Mesenchymal stem cell (in vitro differentiated cells and primary cell): Measurements from ENCODE around the gene XRCC4.

ENCODE experiments used
- DNase-seq: peaks from one replicate; pipeline ENCODE4 v3.0.0-alpha.2; 2013
- H2AFZ ChIP-seq: one replicate; pipeline ENCODE4 v1.6.1; 2013; ENCODE audit warnings: low read depth, mild to moderate bottlenecking, control low read depth, inconsistent platforms, low read length, moderate library complexity
- H2AK5ac ChIP-seq: 2 replicates; pipeline ENCODE4 v1.6.1; 2013; ENCODE audit warnings: low read length, moderate library complexity, mild to moderate bottlenecking, inconsistent platforms; ENCODE audit not compliant: severe bottlenecking
- H2BK120ac ChIP-seq: one replicate; pipeline ENCODE4 v1.6.1; 2013; ENCODE audit warnings: low read depth, mild to moderate bottlenecking, inconsistent platforms, low read length, moderate library complexity
- H2BK12ac ChIP-seq, 2 experiments: one replicate each; pipeline ENCODE4 v1.6.1; 2013; ENCODE audit warnings: inconsistent platforms in 2 of 2, low read length in 2 of 2, mild to moderate bottlenecking in 2 of 2, moderate library complexity in 2 of 2, control low read depth in 1 of 2
- H2BK15ac ChIP-seq: one replicate; pipeline ENCODE4 v1.6.1; 2013; ENCODE audit warnings: mild to moderate bottlenecking, low read depth, inconsistent platforms; ENCODE audit not compliant: poor library complexity, severe bottlenecking
- H2BK5ac ChIP-seq: 2 replicates; pipeline ENCODE4 v1.6.1; 2013; ENCODE audit warnings: low read depth, mild to moderate bottlenecking, low read length, control low read depth, inconsistent platforms; ENCODE audit not compliant: poor library complexity, severe bottlenecking
- H3K14ac ChIP-seq, 2 experiments: one replicate each; pipeline ENCODE4 v1.6.1; 2013; ENCODE audit warnings: inconsistent platforms in 2 of 2, low read length in 2 of 2, control low read depth in 1 of 2, mild to moderate bottlenecking in 1 of 2, moderate library complexity in 1 of 2
- H3K18ac ChIP-seq, 2 experiments: one replicate each; pipeline ENCODE4 v1.6.1; 2013; ENCODE audit warnings: inconsistent platforms in 2 of 2, low read length in 2 of 2, control low read depth in 1 of 2, low read depth in 1 of 2, mild to moderate bottlenecking in 1 of 2
- H3K23ac ChIP-seq, 2 experiments: one replicate each; pipeline ENCODE4 v1.6.1; 2013; ENCODE audit warnings: inconsistent platforms in 2 of 2, low read length in 2 of 2, mild to moderate bottlenecking in 2 of 2, moderate library complexity in 2 of 2, control low read depth in 1 of 2
- H3K27ac ChIP-seq: 2 replicates; pipeline ENCODE4 v1.5.1; 2013; ENCODE audit warnings: mild to moderate bottlenecking, moderate library complexity, low read length, control low read depth, inconsistent platforms; ENCODE audit not compliant: poor library complexity, severe bottlenecking
- H3K27me3 ChIP-seq, 2 experiments: 2 replicates each; pipeline versions ENCODE4 v1.6.1 to v1.7.0; 2013; ENCODE audit warnings: low read length in 2 of 2, mild to moderate bottlenecking in 2 of 2, moderate library complexity in 2 of 2, control low read depth in 1 of 2, inconsistent platforms in 1 of 2; ENCODE audit not compliant: control insufficient read depth in 1 of 2, insufficient read depth in 1 of 2
- H3K36me3 ChIP-seq, 2 experiments: 2 replicates each; pipeline versions ENCODE4 v1.6.1 to v1.7.0; 2013; ENCODE audit warnings: low read length in 2 of 2, control low read depth in 1 of 2, inconsistent platforms in 1 of 2, low read depth in 1 of 2, mild to moderate bottlenecking in 1 of 2; ENCODE audit not compliant: insufficient read depth in 2 of 2, control insufficient read depth in 1 of 2
- H3K4ac ChIP-seq, 2 experiments: one replicate each; pipeline ENCODE4 v1.6.1; 2013; ENCODE audit warnings: inconsistent platforms in 2 of 2, low read length in 2 of 2, mild to moderate bottlenecking in 2 of 2, moderate library complexity in 2 of 2, control low read depth in 1 of 2, low read depth in 1 of 2
- H3K4me1 ChIP-seq: 2 replicates; pipeline ENCODE4 v1.6.1; 2013; ENCODE audit warnings: low read depth, low read length, control low read depth; ENCODE audit not compliant: control insufficient read depth, insufficient read depth
- H3K4me2 ChIP-seq: 2 replicates; pipeline ENCODE4 v1.6.1; 2013; ENCODE audit warnings: low read length, mild to moderate bottlenecking, inconsistent platforms; ENCODE audit not compliant: poor library complexity, severe bottlenecking
- H3K4me3 ChIP-seq, 2 experiments: 2 replicates each; pipeline versions ENCODE4 v1.5.1 to v1.7.0; 2013; ENCODE audit warnings: low read length in 2 of 2, mild to moderate bottlenecking in 2 of 2, control low read depth in 1 of 2, low read depth in 1 of 2; ENCODE audit not compliant: insufficient read depth in 1 of 2
- H3K79me1 ChIP-seq: replicated peaks from 2 replicates; pipeline ENCODE4 v1.6.1; 2013; ENCODE audit warnings: mild to moderate bottlenecking, control low read depth, low read length, inconsistent platforms; ENCODE audit not compliant: poor library complexity, severe bottlenecking
- H3K9ac ChIP-seq: 2 replicates; pipeline ENCODE4 v1.7.0; 2013; ENCODE audit warnings: mild to moderate bottlenecking, low read length, moderate library complexity
- H3K9me3 ChIP-seq: 2 replicates; pipeline ENCODE4 v1.7.0; 2013; ENCODE audit warnings: mild to moderate bottlenecking, low read length; ENCODE audit not compliant: control insufficient read depth
- H4K8ac ChIP-seq: one replicate; pipeline ENCODE4 v1.6.1; 2013; ENCODE audit warnings: inconsistent platforms, mild to moderate bottlenecking, low read length, moderate library complexity
- H4K91ac ChIP-seq: one replicate; pipeline ENCODE4 v1.6.1; 2013; ENCODE audit warnings: mild to moderate bottlenecking, low read length, inconsistent platforms
- WGBS: methylation state at CpG from one replicate; pipeline ENCODE4 v1.1.7; 2013; ENCODE audit warnings: mixed read lengths; 5-methylcytosine and 5-hydroxymethylcytosine counted together

XRCC4 gene

GRCh38 chr5:83097689-83098231 is 20.4 kb downstream of the XRCC4 start:
- H3K4me3 ChIP-seq = no peak overlapping the region
- no peaks in the 10 kb centered on the region for H3K27me3 ChIP-seq
- no peak overlapping the region for H4K8ac ChIP-seq
- no peak overlapping the region for H3K14ac ChIP-seq
- H2BK12ac ChIP-seq = no peak overlapping the region
- no peak overlapping the region for H3K18ac ChIP-seq
- H3K4me1 ChIP-seq = peaks cover 7% of the 10 kb centered on the region
- H3K23ac ChIP-seq = no peak overlapping the region
- H3K9ac ChIP-seq = peak overlapping the region; percentile 60
- no peak overlapping the region for H3K27ac ChIP-seq
- H3K36me3 ChIP-seq = no peaks in the 10 kb centered on the region
- peaks cover 12% of the 10 kb centered on the region for H3K9me3 ChIP-seq
- H3K4me2 ChIP-seq = no peak overlapping the region
- no peak overlapping the region for H3K4ac ChIP-seq
- no peak overlapping the region for H2BK5ac ChIP-seq
- no peak overlapping the region for H4K91ac ChIP-seq
- 57% methylated on average over 1 of the region's 2 CpGs for WGBS
- H2AK5ac ChIP-seq = no peak overlapping the region
- peaks cover 7% of the 10 kb centered on the region for H3K79me1 ChIP-seq
- H2BK15ac ChIP-seq = no peak overlapping the region
- H2BK120ac ChIP-seq = no peak overlapping the region
- no peak overlapping the region for H2AFZ ChIP-seq
- peak; percentile 32 for DNase-seq

- no peak overlapping the region for H2AFZ ChIP-seq
- no peak overlapping the region for H3K4me2 ChIP-seq
- H2BK12ac ChIP-seq = no peak overlapping the region
- no peak overlapping the region for H2BK5ac ChIP-seq
- no peaks in the 10 kb centered on the region for H3K36me3 ChIP-seq
- H2BK120ac ChIP-seq = no peak overlapping the region
- no peak overlapping the region for H3K27ac ChIP-seq
- no peak overlapping the region for H2BK15ac ChIP-seq
- no peak overlapping the region for H3K23ac ChIP-seq
- H3K9ac ChIP-seq = no peak overlapping the region
- H3K9me3 ChIP-seq = peaks cover under 1% of the 10 kb centered on the region
- H4K8ac ChIP-seq = no peak overlapping the region
- peaks cover 7% of the 10 kb centered on the region for H3K79me1 ChIP-seq
- H3K27me3 ChIP-seq = no peaks in the 10 kb centered on the region
- peaks cover 7% of the 10 kb centered on the region for H3K4me1 ChIP-seq
- no peak overlapping the region for H4K91ac ChIP-seq
- H3K18ac ChIP-seq = no peak overlapping the region
- DNase-seq = no peak
- no peak overlapping the region for H2AK5ac ChIP-seq
- H3K4ac ChIP-seq = no peak overlapping the region
- H3K4me3 ChIP-seq = no peak overlapping the region
- H3K14ac ChIP-seq = no peak overlapping the region
These were observed 21.7 kb downstream of the XRCC4 start for GRCh38 chr5:83099001-83099400.

GRCh38 chr5:83099445-83099844 is 22.1 kb downstream of the XRCC4 start:
- peak overlapping the region; percentile 19 for H2BK120ac ChIP-seq
- no peak for DNase-seq
- no peak overlapping the region for H3K14ac ChIP-seq
- no peak overlapping the region for H2BK12ac ChIP-seq
- H4K8ac ChIP-seq = no peak overlapping the region
- H3K9ac ChIP-seq = no peak overlapping the region
- no peak overlapping the region for H3K27ac ChIP-seq
- no peak overlapping the region for H3K4me2 ChIP-seq
- no peaks in the 10 kb centered on the region for H3K27me3 ChIP-seq
- H2AFZ ChIP-seq = no peak overlapping the region
- no peak overlapping the region for H3K4me3 ChIP-seq
- H2BK5ac ChIP-seq = no peak overlapping the region
- H3K4me1 ChIP-seq = peaks cover 7% of the 10 kb centered on the region
- H2BK15ac ChIP-seq = no peak overlapping the region
- 73% methylated on average over 1 of the region's 1 CpG for WGBS
- no peak overlapping the region for H4K91ac ChIP-seq
- H3K4ac ChIP-seq = no peak overlapping the region
- no peak overlapping the region for H2AK5ac ChIP-seq
- H3K18ac ChIP-seq = no peak overlapping the region
- no peak overlapping the region for H3K23ac ChIP-seq
- H3K36me3 ChIP-seq = no peaks in the 10 kb centered on the region
- H3K79me1 ChIP-seq = peaks cover 7% of the 10 kb centered on the region
- no peaks in the 10 kb centered on the region for H3K9me3 ChIP-seq

GRCh38 chr5:83101514-83101913 is 24.2 kb downstream of the XRCC4 start:
- Histone ChIP-seq H3K14ac (no peak overlapping the region), H3K23ac (no peak overlapping the region), H3K18ac (no peak overlapping the region), H3K27me3 (no peaks in the 10 kb centered on the region), H3K4ac (no peak overlapping the region), H2AFZ (no peak overlapping the region), H4K91ac (no peak overlapping the region), H3K27ac (no peak overlapping the region), H4K8ac (no peak overlapping the region), H2AK5ac (no peak overlapping the region), H3K4me1 (no peaks in the 10 kb centered on the region), H3K4me3 (no peak overlapping the region), H3K36me3 (no peaks in the 10 kb centered on the region), H2BK5ac (no peak overlapping the region), H3K79me1 (peaks cover 2% of the 10 kb centered on the region), H3K9me3 (no peaks in the 10 kb centered on the region), H2BK120ac (no peak overlapping the region), H3K4me2 (no peak overlapping the region), H2BK12ac (no peak overlapping the region), H3K9ac (no peak overlapping the region), H2BK15ac (no peak overlapping the region)
- no CpG with 5 or more reads among the region's 1 CpG for WGBS
- DNase-seq = no peak
